Natural killer cell treated with Interleukin-12 subunit alpha and Interleukin-12 subunit beta and Interleukin-15 and Interleukin-18, amount 100 ng/mL, for 72 hours (primary cell): ENCODE results near the gene FAM184B. TPM values are rescaled to one million over a fixed set of nuclear protein-coding genes. Genes with fewer than 3 reads are reported as not detected.
A peak's percentile ranks its signal among the peaks of the same experiment; 100 is the strongest.

ENCODE experiments used
- ATAC-seq, 2 donors: fragments of 150-1000 bp; cut with Tn5 transposase in 1 of 2; sonication (Bioruptor Pico), chemical (Tn5 transposase) in 1 of 2; 2 replicates each; pipeline ENCODE4 v1.10.0; 2021
- DNase-seq: peaks from one replicate; pipeline ENCODE4 v3.0.0; 2022; ENCODE audit warnings: low spot score
- H3K27ac Mint-ChIP-seq, 2 donors: 1 replicate in 1 of 2; 2 replicates in 1 of 2; pipeline ENCODE4 v1.8.0; 2022; ENCODE audit warnings: mixed read lengths in 2 of 2, mild to moderate bottlenecking in 1 of 2, moderate library complexity in 1 of 2
- H3K27me3 Mint-ChIP-seq, 2 donors: 1 replicate in 1 of 2; 2 replicates in 1 of 2; pipeline ENCODE4 v1.8.0; 2022; ENCODE audit warnings: mixed read lengths in 2 of 2
- H3K36me3 Mint-ChIP-seq: one replicate; pipeline ENCODE4 v1.8.0; 2022; ENCODE audit warnings: mixed read lengths
- H3K4me1 Mint-ChIP-seq, 2 donors: 1 replicate in 1 of 2; 2 replicates in 1 of 2; pipeline ENCODE4 v1.8.0; 2022; ENCODE audit warnings: low read depth in 2 of 2, mixed read lengths in 2 of 2, mild to moderate bottlenecking in 1 of 2
- H3K4me3 Mint-ChIP-seq: one replicate; pipeline ENCODE4 v1.8.0; 2022; ENCODE audit warnings: mixed read lengths
- H3K9me3 Mint-ChIP-seq: 2 replicates; pipeline ENCODE4 v1.8.0; 2022; ENCODE audit warnings: mixed read lengths
- total RNA-seq, 2 donors: library from RNA; stranded (reverse); gene quantifications; one replicate each; pipeline ENCODE4 v1.2.3, GENCODE V29; 2022

FAM184B gene
- total RNA-seq: not detected

- no peak within 1 kb of the TSS for H3K4me3 Mint-ChIP-seq
- no peaks in the 10 kb centered on the region for H3K36me3 Mint-ChIP-seq
- H3K9me3 Mint-ChIP-seq: no peaks in the 10 kb centered on the region
- DNase-seq: no peak
- H3K4me1 Mint-ChIP-seq: peaks cover 8 to 16% of the 10 kb centered on the region in 2 donors
- peaks cover 31 to 64% of the 10 kb centered on the region in 2 donors for H3K27me3 Mint-ChIP-seq
- H3K27ac Mint-ChIP-seq: no peak within 1 kb of the TSS
- ATAC-seq: peak in 1 of 2 donors; percentile 40
Observed at GRCh38 chr4:17781300-17782287, at the start of gene FAM184B. TSS of gene FAM184B (minus strand) at chr4:17781621. CDS start at chr4:17781299, 322 bp downstream.

GRCh38 chr4:17823871-17824669 is 42.6 kb upstream of the FAM184B start:
- peaks cover 8% of the 10 kb centered on the region for H3K36me3 Mint-ChIP-seq
- no peak overlapping the region for H3K4me3 Mint-ChIP-seq
- H3K9me3 Mint-ChIP-seq: no peaks in the 10 kb centered on the region
- DNase-seq: no peak
- peaks cover 8 to 9% of the 10 kb centered on the region in 2 donors for H3K4me1 Mint-ChIP-seq
- ATAC-seq: no peak
- H3K27ac Mint-ChIP-seq: peak overlapping the region in 1 of 2 donors; percentile 49
- no peaks in the 10 kb centered on the region for H3K27me3 Mint-ChIP-seq

- no peak overlapping the region for H3K27ac Mint-ChIP-seq
- no peaks in the 10 kb centered on the region for H3K27me3 Mint-ChIP-seq
- H3K4me3 Mint-ChIP-seq: no peak overlapping the region
- ATAC-seq (peak in 1 of 2 donors; percentile 57), DNase-seq (no peak)
- no peaks in the 10 kb centered on the region for H3K9me3 Mint-ChIP-seq
- peaks cover 3% of the 10 kb centered on the region for H3K36me3 Mint-ChIP-seq
- peaks cover 4 to 8% of the 10 kb centered on the region in 2 donors for H3K4me1 Mint-ChIP-seq
Observed at GRCh38 chr4:17817027-17817426, 35.6 kb upstream of the FAM184B start.

- Mint-ChIP-seq H3K27me3 (no peaks in the 10 kb centered on the region), H3K4me3 (no peak overlapping the region), H3K36me3 (peaks cover 10% of the 10 kb centered on the region), H3K9me3 (no peaks in the 10 kb centered on the region), H3K27ac (no peak overlapping the region), H3K4me1 (peaks cover 8 to 11% of the 10 kb centered on the region in 2 donors)
- no peak for DNase-seq
- ATAC-seq: no peak
Observed at GRCh38 chr4:17816142-17816541, 34.7 kb upstream of the FAM184B start.

GRCh38 chr4:17814140-17814539 is 32.7 kb upstream of the FAM184B start:
- H3K9me3 Mint-ChIP-seq: no peaks in the 10 kb centered on the region
- H3K4me3 Mint-ChIP-seq: no peak overlapping the region
- no peaks in the 10 kb centered on the region for H3K27me3 Mint-ChIP-seq
- peaks cover 19 to 26% of the 10 kb centered on the region in 2 donors for H3K4me1 Mint-ChIP-seq
- DNase-seq: no peak
- H3K36me3 Mint-ChIP-seq: peaks cover 10% of the 10 kb centered on the region
- no peak for ATAC-seq
- no peak overlapping the region for H3K27ac Mint-ChIP-seq

GRCh38 chr4:17812801-17813200 is 31.4 kb upstream of the FAM184B start:
- peaks cover 12% of the 10 kb centered on the region for H3K36me3 Mint-ChIP-seq

GRCh38 chr4:17812125-17812524 is 30.7 kb upstream of the FAM184B start:
- ATAC-seq: no peak
- Mint-ChIP-seq H3K27me3 (no peaks in the 10 kb centered on the region), H3K9me3 (no peaks in the 10 kb centered on the region), H3K4me3 (peak overlapping the region; percentile 97), H3K4me1 (peaks cover 31 to 35% of the 10 kb centered on the region in 2 donors), H3K36me3 (peaks cover 15% of the 10 kb centered on the region), H3K27ac (peak overlapping the region; percentile 94 to 95)
- DNase-seq: no peak

More at GRCh38 chr4:17812801-17813200, 31.4 kb upstream of the FAM184B start:
- H3K9me3 Mint-ChIP-seq: no peaks in the 10 kb centered on the region
- ATAC-seq (no peak), DNase-seq (no peak)
- H3K27me3 Mint-ChIP-seq: no peaks in the 10 kb centered on the region
- H3K27ac Mint-ChIP-seq: no peak overlapping the region
- peak overlapping the region; percentile 97 for H3K4me3 Mint-ChIP-seq
- peaks cover 24 to 29% of the 10 kb centered on the region in 2 donors for H3K4me1 Mint-ChIP-seq

- H3K27ac Mint-ChIP-seq: peak overlapping the region; percentile 94 to 95
- ATAC-seq: peak; percentile 35 to 43
- DNase-seq: no peak
- H3K27me3 Mint-ChIP-seq: no peaks in the 10 kb centered on the region
- peaks cover 15% of the 10 kb centered on the region for H3K36me3 Mint-ChIP-seq
- H3K4me1 Mint-ChIP-seq: peaks cover 35 to 45% of the 10 kb centered on the region in 2 donors
- peak overlapping the region; percentile 97 for H3K4me3 Mint-ChIP-seq
- H3K9me3 Mint-ChIP-seq: no peaks in the 10 kb centered on the region
Observed at GRCh38 chr4:17811078-17811603, 29.7 kb upstream of the FAM184B start.

GRCh38 chr4:17810260-17811077 is 29.0 kb upstream of the FAM184B start, which contains the start of the genes DCAF16 and NCAPG:
TSS of gene DCAF16 (minus strand) at chr4:17810757. CDS start at chr4:17804141, 6,616 bp downstream.
TSS of gene NCAPG (plus strand) at chr4:17810979. CDS start at chr4:17811078, 99 bp downstream.
- Mint-ChIP-seq H3K9me3 (no peaks in the 10 kb centered on the region), H3K27me3 (no peaks in the 10 kb centered on the region), H3K36me3 (peaks cover 15% of the 10 kb centered on the region), H3K4me1 (peaks cover 38 to 51% of the 10 kb centered on the region in 2 donors), H3K4me3 (peak within 1 kb of the TSS; percentile 97), H3K27ac (peak within 1 kb of the TSS; percentile 94 to 95)
- DNase-seq (peak; percentile 100), ATAC-seq (peak; percentile 97 to 98)

GRCh38 chr4:17809667-17810066 is 28.2 kb upstream of the FAM184B start:
- DNase-seq (no peak), ATAC-seq (no peak)
- H3K27me3 Mint-ChIP-seq: no peaks in the 10 kb centered on the region
- H3K36me3 Mint-ChIP-seq: peaks cover 15% of the 10 kb centered on the region
- no peaks in the 10 kb centered on the region for H3K9me3 Mint-ChIP-seq
- peaks cover 39 to 51% of the 10 kb centered on the region in 2 donors for H3K4me1 Mint-ChIP-seq
- peak overlapping the region; percentile 94 to 95 for H3K27ac Mint-ChIP-seq
- peak overlapping the region; percentile 97 for H3K4me3 Mint-ChIP-seq

- no peak for DNase-seq
- ATAC-seq: no peak
- peak overlapping the region; percentile 59 for H3K4me3 Mint-ChIP-seq
- peak overlapping the region in 1 of 2 donors; percentile 94 for H3K27ac Mint-ChIP-seq
- peaks cover 34% of the 10 kb centered on the region for H3K36me3 Mint-ChIP-seq
- H3K27me3 Mint-ChIP-seq: no peaks in the 10 kb centered on the region
- no peaks in the 10 kb centered on the region for H3K9me3 Mint-ChIP-seq
- H3K4me1 Mint-ChIP-seq: peaks cover 43 to 55% of the 10 kb centered on the region in 2 donors
Observed at GRCh38 chr4:17807446-17807845, 26.0 kb upstream of the FAM184B start.

- DNase-seq (no peak), ATAC-seq (no peak)
- Mint-ChIP-seq H3K9me3 (no peaks in the 10 kb centered on the region), H3K36me3 (peaks cover 25% of the 10 kb centered on the region), H3K4me3 (no peak overlapping the region), H3K27me3 (no peaks in the 10 kb centered on the region), H3K27ac (peak overlapping the region in 1 of 2 donors; percentile 11), H3K4me1 (peaks cover 38 to 46% of the 10 kb centered on the region in 2 donors)
Observed at GRCh38 chr4:17805580-17806155, 24.2 kb upstream of the FAM184B start.
